ENCODE measurements around the gene NDST1.

The NDST1 gene

DNA sequence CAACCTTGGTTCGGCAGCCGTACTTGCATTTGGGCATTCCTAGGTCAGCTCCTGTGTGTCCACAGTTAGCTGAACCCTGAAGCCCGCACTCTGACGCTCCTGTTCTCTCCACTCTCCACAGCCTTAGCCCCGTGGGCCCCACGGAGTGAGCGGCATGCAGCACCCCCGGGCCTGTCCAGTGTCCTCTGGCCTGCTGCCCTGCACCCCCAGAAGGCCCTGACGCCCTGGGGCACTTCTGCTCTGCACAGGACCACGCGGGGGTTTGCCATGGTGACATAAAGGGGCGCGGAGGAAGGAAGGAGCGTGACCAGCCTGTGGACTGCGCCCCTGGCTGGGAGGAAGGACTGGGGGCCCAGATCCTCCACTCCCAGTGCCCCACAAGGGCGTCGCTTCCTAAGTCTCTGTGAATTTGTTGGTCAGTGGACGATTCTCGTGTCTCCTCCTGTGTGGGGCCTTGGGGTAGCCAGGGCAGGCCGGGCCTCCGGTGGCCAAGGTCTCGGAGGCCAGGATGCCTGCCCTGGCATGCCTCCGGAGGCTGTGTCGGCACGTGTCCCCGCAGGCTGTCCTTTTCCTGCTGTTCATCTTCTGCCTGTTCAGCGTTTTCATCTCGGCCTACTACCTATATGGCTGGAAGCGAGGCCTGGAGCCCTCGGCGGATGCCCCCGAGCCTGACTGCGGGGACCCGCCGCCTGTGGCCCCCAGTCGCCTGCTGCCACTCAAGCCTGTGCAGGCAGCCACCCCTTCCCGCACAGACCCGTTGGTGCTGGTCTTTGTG, 13.0 kb downstream of the NDST1 start:
- no peak for DNase-seq (ENCODE audit: low spot score)
- TF ChIP-seq, protein P1, sequence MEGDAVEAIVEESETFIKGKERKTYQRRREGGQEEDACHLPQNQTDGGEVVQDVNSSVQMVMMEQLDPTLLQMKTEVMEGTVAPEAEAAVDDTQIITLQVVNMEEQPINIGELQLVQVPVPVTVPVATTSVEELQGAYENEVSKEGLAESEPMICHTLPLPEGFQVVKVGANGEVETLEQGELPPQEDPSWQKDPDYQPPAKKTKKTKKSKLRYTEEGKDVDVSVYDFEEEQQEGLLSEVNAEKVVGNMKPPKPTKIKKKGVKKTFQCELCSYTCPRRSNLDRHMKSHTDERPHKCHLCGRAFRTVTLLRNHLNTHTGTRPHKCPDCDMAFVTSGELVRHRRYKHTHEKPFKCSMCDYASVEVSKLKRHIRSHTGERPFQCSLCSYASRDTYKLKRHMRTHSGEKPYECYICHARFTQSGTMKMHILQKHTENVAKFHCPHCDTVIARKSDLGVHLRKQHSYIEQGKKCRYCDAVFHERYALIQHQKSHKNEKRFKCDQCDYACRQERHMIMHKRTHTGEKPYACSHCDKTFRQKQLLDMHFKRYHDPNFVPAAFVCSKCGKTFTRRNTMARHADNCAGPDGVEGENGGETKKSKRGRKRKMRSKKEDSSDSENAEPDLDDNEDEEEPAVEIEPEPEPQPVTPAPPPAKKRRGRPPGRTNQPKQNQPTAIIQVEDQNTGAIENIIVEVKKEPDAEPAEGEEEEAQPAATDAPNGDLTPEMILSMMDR (IDR thresholded peaks at IDR 0.05; ENCODE audit: extremely low read depth, missing control alignments), result no peak

DNA sequence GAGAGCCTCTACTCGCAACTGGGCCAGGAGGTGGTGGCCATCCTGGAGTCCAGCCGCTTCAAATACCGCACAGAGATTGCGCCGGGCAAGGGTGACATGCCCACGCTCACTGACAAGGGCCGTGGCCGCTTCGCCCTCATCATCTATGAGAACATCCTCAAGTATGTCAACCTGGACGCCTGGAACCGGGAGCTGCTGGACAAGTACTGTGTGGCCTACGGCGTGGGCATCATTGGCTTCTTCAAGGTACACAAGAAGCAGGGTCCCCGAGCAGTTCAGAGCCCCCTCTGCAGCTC, 13.5 kb downstream of the NDST1 start:
- DNase-seq (ENCODE audit: low spot score), result no peak
- TF ChIP-seq, protein P1 (IDR thresholded peaks at IDR 0.05; ENCODE audit: extremely low read depth, missing control alignments), result no peak

DNA sequence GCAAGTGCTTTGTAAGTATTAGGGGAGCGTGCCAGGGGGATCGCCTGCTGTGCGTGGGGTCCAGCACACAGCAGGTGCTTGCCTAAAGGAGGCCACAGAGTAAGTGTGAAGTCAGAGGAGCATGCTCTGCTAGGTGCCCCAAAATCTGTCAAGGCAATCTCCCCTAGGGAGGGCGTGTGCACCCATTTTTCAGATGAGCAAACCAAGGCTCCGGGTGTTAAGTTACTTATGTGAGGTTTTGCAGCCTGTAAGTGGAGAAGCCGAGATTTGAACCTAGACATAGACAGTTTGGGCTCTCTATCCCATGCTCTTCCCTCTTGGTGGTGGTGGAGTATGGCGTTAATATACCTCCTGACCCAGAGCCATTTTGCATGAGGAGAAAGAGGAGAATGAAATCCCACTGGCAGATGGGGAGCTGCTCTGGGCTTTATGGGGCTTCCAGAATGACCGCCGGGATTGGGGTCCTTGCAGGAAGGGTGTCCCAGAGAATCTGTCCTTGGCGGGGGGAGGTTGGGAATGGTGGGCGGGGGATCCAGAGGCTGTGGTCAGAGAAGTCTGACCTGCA, 14.1 kb downstream of the NDST1 start:
- DNase-seq (ENCODE audit: low spot score), result no peak
- TF ChIP-seq, protein P1 (IDR thresholded peaks at IDR 0.05; ENCODE audit: extremely low read depth, missing control alignments), result no peak

DNA sequence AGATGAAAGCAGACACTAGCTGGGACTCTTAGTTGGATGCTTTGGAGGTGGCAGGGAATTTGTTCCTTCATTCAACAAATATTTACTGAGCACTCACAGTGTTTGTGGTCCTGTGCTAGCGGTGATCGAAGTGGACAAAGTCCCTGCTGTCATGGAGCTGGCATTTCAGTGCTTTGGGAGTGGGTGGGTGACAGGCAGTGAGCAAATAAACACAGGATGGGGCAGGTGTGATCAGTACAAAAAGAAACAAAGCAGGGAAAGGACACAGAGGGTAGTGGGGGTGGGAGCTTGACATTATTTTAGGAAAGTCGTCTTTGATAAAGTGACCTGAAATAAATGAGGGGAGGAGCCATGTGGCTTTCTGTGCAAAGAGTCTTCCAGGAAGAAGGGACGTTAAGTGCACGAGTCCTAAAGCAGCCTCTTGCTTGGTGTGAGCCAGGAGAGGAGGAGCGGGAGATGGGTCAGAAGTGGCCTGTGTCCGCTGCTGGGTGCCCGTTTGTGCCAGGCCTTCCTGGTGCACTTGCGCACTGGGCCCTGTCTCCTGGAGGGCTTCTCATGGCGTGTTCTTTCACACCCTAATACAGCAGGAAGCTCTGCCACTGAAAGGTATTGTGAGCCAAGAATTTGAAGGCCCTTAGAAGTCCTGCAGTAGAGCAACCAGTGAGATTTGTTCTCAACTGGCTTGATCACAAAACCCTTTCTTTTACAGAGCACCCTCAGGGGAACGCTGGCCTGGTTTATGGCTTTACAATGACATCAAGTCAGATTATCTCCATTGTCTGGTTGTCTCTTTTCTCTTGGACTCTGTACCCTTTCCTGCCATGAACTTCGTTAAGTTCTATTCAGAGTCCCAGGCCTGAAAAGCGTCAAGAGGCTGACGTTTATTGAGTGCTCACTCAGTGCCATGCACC, 14.8 kb downstream of the NDST1 start:
- TF ChIP-seq, protein P1 (IDR thresholded peaks at IDR 0.05; ENCODE audit: extremely low read depth, missing control alignments), result no peak
- no peak for DNase-seq (ENCODE audit: low spot score)

DNA sequence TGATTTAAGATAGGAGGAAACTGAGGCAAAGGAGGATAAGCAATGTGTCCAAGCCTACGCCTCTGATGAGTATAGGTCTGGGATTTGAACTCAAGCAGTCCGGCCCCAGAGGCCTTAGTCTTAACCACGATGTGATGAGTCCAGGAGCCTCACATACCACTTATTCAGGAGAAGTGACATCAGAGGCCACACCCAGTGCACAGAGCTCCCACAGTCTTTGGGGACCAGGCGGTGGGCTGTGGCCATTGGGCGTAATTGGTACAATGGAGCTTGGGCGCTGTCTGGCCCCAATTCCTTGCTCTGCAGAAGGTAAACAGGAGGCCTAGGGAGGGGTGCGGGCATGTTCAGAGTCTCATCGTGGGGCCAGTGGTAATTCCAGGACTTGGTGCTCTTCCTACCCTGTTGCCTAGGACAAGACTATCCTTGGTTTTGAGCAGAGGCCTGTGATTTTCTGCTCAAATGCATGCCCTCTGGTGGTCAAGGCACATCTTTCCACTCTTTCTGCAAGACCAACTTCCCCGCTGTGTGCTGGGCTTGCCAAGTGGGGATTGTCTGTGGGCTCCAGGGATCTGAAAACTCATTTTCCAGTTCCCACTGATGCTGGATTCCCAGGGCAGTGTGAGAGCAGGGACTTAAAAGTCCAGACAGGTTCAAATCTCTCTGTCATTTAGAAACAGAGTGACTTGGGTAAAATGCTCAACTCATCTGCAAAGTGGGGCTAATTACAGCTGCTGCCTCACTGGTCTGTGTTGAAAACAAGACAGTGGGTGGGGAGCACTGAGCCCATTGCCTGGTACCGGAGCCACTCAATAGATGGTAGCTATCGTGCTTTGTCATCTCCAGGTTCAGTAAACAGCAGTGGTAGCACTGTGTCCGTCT, 15.8 kb downstream of the NDST1 start:
- DNase-seq (ENCODE audit: low spot score), result peak; percentile 82
- TF ChIP-seq, protein P1 (IDR thresholded peaks at IDR 0.05; ENCODE audit: extremely low read depth, missing control alignments), result peak; percentile 28

DNA sequence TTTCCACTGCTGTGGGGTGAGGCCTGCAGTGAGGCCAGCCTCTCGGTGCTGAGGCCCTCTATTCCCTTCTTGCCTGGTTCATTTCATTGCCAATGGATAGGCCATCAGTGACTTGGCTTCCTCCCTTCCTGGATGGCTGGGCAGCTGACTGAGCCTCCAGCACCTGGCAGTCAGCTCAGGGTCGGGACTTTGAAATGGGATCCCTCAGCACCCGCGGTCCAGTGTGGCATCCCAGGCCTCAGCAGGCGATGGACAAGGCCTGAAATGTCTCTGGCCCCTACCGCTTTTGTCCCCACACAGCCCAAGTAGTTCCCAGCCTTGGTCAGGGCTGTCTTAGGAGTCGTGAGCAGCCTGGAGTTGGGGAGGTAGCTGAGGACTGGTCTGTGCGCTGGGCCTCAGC, 17.2 kb downstream of the NDST1 start:
- TF ChIP-seq, protein P1 (IDR thresholded peaks at IDR 0.05; ENCODE audit: extremely low read depth, missing control alignments), result no peak
- no peak for DNase-seq (ENCODE audit: low spot score)
